ENCODE data around the gene KCNQ1.

DNA sequence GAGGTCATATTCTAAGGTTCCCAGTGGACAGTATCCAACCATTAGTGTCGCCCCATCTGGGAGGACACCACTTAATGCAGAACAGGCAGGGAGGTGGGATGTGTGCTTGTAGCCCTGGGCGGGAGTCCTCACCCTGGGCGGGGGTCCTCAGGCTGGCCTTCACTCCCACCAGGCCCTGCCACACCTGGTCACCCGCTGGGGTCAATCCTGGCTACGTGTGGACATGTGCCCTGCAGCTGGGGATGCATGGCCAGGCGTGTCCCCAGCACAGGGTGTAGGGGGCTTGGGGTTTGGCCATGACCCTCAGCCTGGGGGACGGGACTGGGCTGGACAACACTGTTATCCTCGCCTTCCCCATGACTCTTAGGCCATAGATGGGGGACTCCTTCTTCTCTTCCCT is 19.3 kb upstream of the KCNQ1 start:
- TF ChIP-seq, protein P1, sequence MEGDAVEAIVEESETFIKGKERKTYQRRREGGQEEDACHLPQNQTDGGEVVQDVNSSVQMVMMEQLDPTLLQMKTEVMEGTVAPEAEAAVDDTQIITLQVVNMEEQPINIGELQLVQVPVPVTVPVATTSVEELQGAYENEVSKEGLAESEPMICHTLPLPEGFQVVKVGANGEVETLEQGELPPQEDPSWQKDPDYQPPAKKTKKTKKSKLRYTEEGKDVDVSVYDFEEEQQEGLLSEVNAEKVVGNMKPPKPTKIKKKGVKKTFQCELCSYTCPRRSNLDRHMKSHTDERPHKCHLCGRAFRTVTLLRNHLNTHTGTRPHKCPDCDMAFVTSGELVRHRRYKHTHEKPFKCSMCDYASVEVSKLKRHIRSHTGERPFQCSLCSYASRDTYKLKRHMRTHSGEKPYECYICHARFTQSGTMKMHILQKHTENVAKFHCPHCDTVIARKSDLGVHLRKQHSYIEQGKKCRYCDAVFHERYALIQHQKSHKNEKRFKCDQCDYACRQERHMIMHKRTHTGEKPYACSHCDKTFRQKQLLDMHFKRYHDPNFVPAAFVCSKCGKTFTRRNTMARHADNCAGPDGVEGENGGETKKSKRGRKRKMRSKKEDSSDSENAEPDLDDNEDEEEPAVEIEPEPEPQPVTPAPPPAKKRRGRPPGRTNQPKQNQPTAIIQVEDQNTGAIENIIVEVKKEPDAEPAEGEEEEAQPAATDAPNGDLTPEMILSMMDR (IDR thresholded peaks at IDR 0.05), result no peak
- no peak for TF ChIP-seq EZH2 (IDR thresholded peaks at IDR 0.05; ENCODE audit: borderline replicate concordance, insufficient read depth, low read depth, low read length, poor library complexity, severe bottlenecking)

All from B cell (primary cell).